AG04450 (cell line): ENCODE results near the gene TRAF2. TPM values are rescaled to one million over a fixed set of nuclear protein-coding genes. Genes with fewer than 3 reads are reported as not detected.

Source experiments
- CTCF ChIA-PET: fragments of 300-600, 350-600 bp; formaldehyde crosslinking; extraction: SDS; loops from one replicate; lab custom pipeline; 2022; ENCODE audit warnings: antibody characterized with exemption, inconsistent platforms; lab: Charles Lee
- POLR2A ChIA-PET: fragments of 350-600 bp; formaldehyde crosslinking; extraction: SDS; loops from one replicate; lab custom pipeline; 2021; ENCODE audit warnings: antibody characterized with exemption, inconsistent platforms; lab: Yijun Ruan, JAX
- DNase-seq: peaks from one replicate; pipeline ENCODE4 v3.0.0-alpha.2; 2011; ENCODE audit warnings: low read depth, low spot score
- H3K27ac ChIP-seq: one replicate; pipeline ENCODE4 v1.5.1; 2012; ENCODE audit warnings: low read depth, low read length, control low read depth
- H3K27me3 ChIP-seq: one replicate; pipeline ENCODE4 v1.6.0; 2012; ENCODE audit warnings: low read length; ENCODE audit not compliant: control insufficient read depth, insufficient read depth
- H3K4me3 ChIP-seq: 2 replicates; pipeline ENCODE4 v1.5.1; 2011; ENCODE audit warnings: mild to moderate bottlenecking, low read depth, low read length, control low read depth
- H3K9me3 ChIP-seq: 2 replicates; pipeline ENCODE4 v1.5.1; 2012; ENCODE audit warnings: low read length; ENCODE audit not compliant: control insufficient read depth, insufficient read depth
- polyA plus RNA-seq: library from polyadenylated mRNA; depleted of rRNA; stranded (reverse); fragments of >200 nt; gene quantifications from 2 replicates; pipeline ENCODE4 v1.2.3, GENCODE V29; 2011; rRNA removed
- small RNA-seq: library from RNA; depleted of rRNA; stranded (forward); fragments of <200 nt; gene quantifications from one replicate; pipeline ENCODE3, GENCODE V24; 2012; ENCODE audit warnings: low read depth; ENCODE audit not compliant: insufficient read length
- TF ChIP-seq, protein P1 (sequence below): IDR thresholded peaks from 2 replicates; pipeline ENCODE4 v1.5.1; 2011; ENCODE audit warnings: low read depth, low read length, control low read depth, inconsistent platforms

Gene TRAF2
- polyA plus RNA-seq, 1 experiment, result 6.1 TPM

DNA sequence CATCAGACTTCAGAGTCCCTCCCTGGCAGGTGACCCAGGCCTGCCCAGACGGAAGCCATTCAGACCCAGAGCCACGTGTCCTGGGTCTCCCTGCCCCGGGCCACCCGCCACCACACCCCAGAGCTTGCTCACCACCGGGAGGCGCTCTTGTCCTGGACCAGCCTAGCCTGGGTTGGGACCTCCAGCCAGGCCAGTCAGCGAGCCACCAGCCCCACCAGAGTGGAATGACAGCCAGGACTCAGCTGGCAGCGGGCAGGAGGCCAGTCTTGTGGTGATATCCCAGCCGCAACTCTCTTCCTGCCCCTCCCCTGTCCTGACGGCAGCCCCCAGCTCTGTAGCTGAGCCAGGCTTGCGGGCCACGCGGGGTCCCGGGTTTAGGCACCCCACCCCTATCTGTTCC, 89.3 kb downstream of the TRAF2 start:
- ChIA-PET POLR2A (no interaction called here), CTCF (interaction anchor here (1.5 kb wide), 2 partner anchors 54 to 60 kb away, joined by 6 read pairs; no protein-coding TSS in a partner anchor)
- Histone ChIP-seq H3K9me3 (no peaks in the 10 kb centered on the region; the same call in 1 of the 2 replicates), H3K27ac (no peak overlapping the region), H3K27me3 (peaks cover 16% of the 10 kb centered on the region), H3K4me3 (no peak overlapping the region)
- DNase-seq, result no peak
- TF ChIP-seq, protein P1, sequence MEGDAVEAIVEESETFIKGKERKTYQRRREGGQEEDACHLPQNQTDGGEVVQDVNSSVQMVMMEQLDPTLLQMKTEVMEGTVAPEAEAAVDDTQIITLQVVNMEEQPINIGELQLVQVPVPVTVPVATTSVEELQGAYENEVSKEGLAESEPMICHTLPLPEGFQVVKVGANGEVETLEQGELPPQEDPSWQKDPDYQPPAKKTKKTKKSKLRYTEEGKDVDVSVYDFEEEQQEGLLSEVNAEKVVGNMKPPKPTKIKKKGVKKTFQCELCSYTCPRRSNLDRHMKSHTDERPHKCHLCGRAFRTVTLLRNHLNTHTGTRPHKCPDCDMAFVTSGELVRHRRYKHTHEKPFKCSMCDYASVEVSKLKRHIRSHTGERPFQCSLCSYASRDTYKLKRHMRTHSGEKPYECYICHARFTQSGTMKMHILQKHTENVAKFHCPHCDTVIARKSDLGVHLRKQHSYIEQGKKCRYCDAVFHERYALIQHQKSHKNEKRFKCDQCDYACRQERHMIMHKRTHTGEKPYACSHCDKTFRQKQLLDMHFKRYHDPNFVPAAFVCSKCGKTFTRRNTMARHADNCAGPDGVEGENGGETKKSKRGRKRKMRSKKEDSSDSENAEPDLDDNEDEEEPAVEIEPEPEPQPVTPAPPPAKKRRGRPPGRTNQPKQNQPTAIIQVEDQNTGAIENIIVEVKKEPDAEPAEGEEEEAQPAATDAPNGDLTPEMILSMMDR, result no peak

Small RNA genes within 50 kb of the gene (small RNA-seq; reads per million reads assigned to genes)
- gene MIR4479, result not detected

Other genes starting within 250 kb of the TRAF2 start
- 3.9 and 6.1 TPM in 2 replicates for gene EGFL7, start 223.6 kb upstream of the TRAF2 start, polyA plus RNA-seq
- 24.4 and 30.0 TPM in 2 replicates for gene AGPAT2, start 199.1 kb upstream of the TRAF2 start, polyA plus RNA-seq
- gene DIPK1B, start 173.9 kb upstream of the TRAF2 start, polyA plus RNA-seq, result 2.8 and 3.6 TPM in 2 replicates
- not detected in 2 replicates for gene LCN10, start 143.6 kb upstream of the TRAF2 start, polyA plus RNA-seq
- gene LCN6, start 138.0 kb upstream of the TRAF2 start, polyA plus RNA-seq, result not detected in 2 replicates
- not detected in 2 replicates for gene LCN8, start 128.3 kb upstream of the TRAF2 start, polyA plus RNA-seq
- not detected in 2 replicates for gene LCN15, start 122.0 kb upstream of the TRAF2 start, polyA plus RNA-seq
- 34.9 and 44.3 TPM in 2 replicates for gene TMEM141, start 95.2 kb upstream of the TRAF2 start, polyA plus RNA-seq
- gene CCDC183, start 90.2 kb upstream of the TRAF2 start, polyA plus RNA-seq, result 0.05 and 0.21 TPM in 2 replicates
- 35.4 and 41.1 TPM in 2 replicates for gene RABL6, start 78.6 kb upstream of the TRAF2 start, polyA plus RNA-seq
- 0.26 and 0.42 TPM in 2 replicates for gene AJM1, start 44.0 kb upstream of the TRAF2 start, polyA plus RNA-seq
- 91.6 and 116 TPM in 2 replicates for gene PHPT1, start 37.1 kb upstream of the TRAF2 start, polyA plus RNA-seq
- gene MAMDC4, start 34.2 kb upstream of the TRAF2 start, polyA plus RNA-seq, result 0.63 and 0.86 TPM in 2 replicates
- gene EDF1, start 20.2 kb upstream of the TRAF2 start, polyA plus RNA-seq, result 445 and 453 TPM in 2 replicates
- 31.2 and 46.4 TPM in 2 replicates for gene FBXW5, start 58.2 kb downstream of the TRAF2 start, polyA plus RNA-seq
- gene C8G, start 58.7 kb downstream of the TRAF2 start, polyA plus RNA-seq, result 0.41 TPM in 1 of 2 replicates, not detected in the other
- gene LCN12, start 65.8 kb downstream of the TRAF2 start, polyA plus RNA-seq, result not detected in 2 replicates
- gene PTGDS, start 91.0 kb downstream of the TRAF2 start, polyA plus RNA-seq, result 7.8 and 9.6 TPM in 2 replicates
- 1.5 TPM in 2 replicates for gene LCNL1, start 96.5 kb downstream of the TRAF2 start, polyA plus RNA-seq
- gene PAXX, start 105.9 kb downstream of the TRAF2 start, polyA plus RNA-seq, result 6.0 and 6.7 TPM in 2 replicates
- 0.42 and 0.63 TPM in 2 replicates for gene CLIC3, start 110.1 kb downstream of the TRAF2 start, polyA plus RNA-seq
- 4.7 and 8.8 TPM in 2 replicates for gene ABCA2, start 141.7 kb downstream of the TRAF2 start, polyA plus RNA-seq
- gene FUT7, start 145.6 kb downstream of the TRAF2 start, polyA plus RNA-seq, result not detected in 2 replicates
- gene NPDC1, start 159.7 kb downstream of the TRAF2 start, polyA plus RNA-seq, result 8.9 and 16.5 TPM in 2 replicates
- not detected in 2 replicates for gene ENTPD2, start 167.5 kb downstream of the TRAF2 start, polyA plus RNA-seq
- gene SAPCD2, start 184.0 kb downstream of the TRAF2 start, polyA plus RNA-seq, result 1.5 and 1.8 TPM in 2 replicates
- gene UAP1L1, start 191.0 kb downstream of the TRAF2 start, polyA plus RNA-seq, result 5.1 and 6.3 TPM in 2 replicates
- 40.8 and 50.2 TPM in 2 replicates for gene MAN1B1, start 200.5 kb downstream of the TRAF2 start, polyA plus RNA-seq
- 30.6 and 52.6 TPM in 2 replicates for gene DPP7, start 228.2 kb downstream of the TRAF2 start, polyA plus RNA-seq